Natural killer cell treated with Interleukin-12 subunit alpha and Interleukin-12 subunit beta and Interleukin-15 and Interleukin-18, amount 100 ng/mL, for 72 hours (primary cell): Measurements from ENCODE around the gene PRKCH. TPM values are rescaled to one million over a fixed set of nuclear protein-coding genes. Genes with fewer than 3 reads are reported as not detected.
A peak's percentile ranks its signal among the peaks of the same experiment; 100 is the strongest.

ENCODE experiments used
- ATAC-seq, 2 donors: fragments of 150-1000 bp; cut with Tn5 transposase in 1 of 2; sonication (Bioruptor Pico), chemical (Tn5 transposase) in 1 of 2; 2 replicates each; pipeline ENCODE4 v1.10.0; 2021
- DNase-seq: peaks from one replicate; pipeline ENCODE4 v3.0.0; 2022; ENCODE audit warnings: low spot score
- H3K27ac Mint-ChIP-seq, 2 donors: 1 replicate in 1 of 2; 2 replicates in 1 of 2; pipeline ENCODE4 v1.8.0; 2022; ENCODE audit warnings: mixed read lengths in 2 of 2, mild to moderate bottlenecking in 1 of 2, moderate library complexity in 1 of 2
- H3K27me3 Mint-ChIP-seq, 2 donors: 1 replicate in 1 of 2; 2 replicates in 1 of 2; pipeline ENCODE4 v1.8.0; 2022; ENCODE audit warnings: mixed read lengths in 2 of 2
- H3K36me3 Mint-ChIP-seq: one replicate; pipeline ENCODE4 v1.8.0; 2022; ENCODE audit warnings: mixed read lengths
- H3K4me1 Mint-ChIP-seq, 2 donors: 1 replicate in 1 of 2; 2 replicates in 1 of 2; pipeline ENCODE4 v1.8.0; 2022; ENCODE audit warnings: low read depth in 2 of 2, mixed read lengths in 2 of 2, mild to moderate bottlenecking in 1 of 2
- H3K4me3 Mint-ChIP-seq: one replicate; pipeline ENCODE4 v1.8.0; 2022; ENCODE audit warnings: mixed read lengths
- H3K9me3 Mint-ChIP-seq: 2 replicates; pipeline ENCODE4 v1.8.0; 2022; ENCODE audit warnings: mixed read lengths
- total RNA-seq, 2 donors: library from RNA; stranded (reverse); gene quantifications; one replicate each; pipeline ENCODE4 v1.2.3, GENCODE V29; 2022

Gene PRKCH
- total RNA-seq, 2 donors from 2014 or later = 182 to 216 TPM

DNA sequence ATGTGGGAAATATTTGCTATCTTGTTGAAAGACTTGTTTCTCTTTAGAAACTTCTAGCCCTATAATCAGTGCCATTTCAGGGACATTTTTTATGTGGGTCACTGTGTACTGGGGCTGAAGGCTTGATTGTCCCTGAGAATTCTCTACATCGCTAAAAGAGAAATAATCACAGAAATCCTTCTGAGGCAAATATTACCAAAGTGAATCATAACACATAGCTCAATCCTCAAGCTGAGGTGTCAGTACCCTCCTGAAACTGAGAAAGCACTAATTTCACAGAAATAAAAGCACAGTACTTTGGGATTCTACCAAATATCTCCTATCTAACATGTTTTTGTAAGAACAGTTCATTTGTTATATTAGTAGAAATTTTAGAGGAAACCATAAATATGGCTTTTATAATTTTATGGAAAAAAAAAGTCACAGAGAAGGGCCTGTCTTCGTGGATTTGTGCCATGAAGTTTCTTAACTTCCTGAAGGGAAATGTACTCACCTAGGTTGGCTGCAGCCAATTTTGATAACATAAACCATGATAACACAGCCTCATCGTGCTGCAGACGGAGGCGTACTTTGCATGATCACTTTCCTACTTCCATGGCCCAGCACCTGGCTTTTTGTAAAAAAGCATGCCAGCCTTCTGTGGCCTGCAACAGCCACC, 210.2 kb downstream of the PRKCH start:
- Mint-ChIP-seq H3K27ac (peak overlapping the region; percentile 99 to 100), H3K9me3 (peaks cover 6% of the 10 kb centered on the region), H3K4me3 (peak overlapping the region; percentile 72), H3K4me1 (peaks cover 85 to 95% of the 10 kb centered on the region in 2 donors), H3K36me3 (peaks cover 62% of the 10 kb centered on the region), H3K27me3 (no peaks in the 10 kb centered on the region)
- DNase-seq = no peak
- ATAC-seq = no peak

DNA sequence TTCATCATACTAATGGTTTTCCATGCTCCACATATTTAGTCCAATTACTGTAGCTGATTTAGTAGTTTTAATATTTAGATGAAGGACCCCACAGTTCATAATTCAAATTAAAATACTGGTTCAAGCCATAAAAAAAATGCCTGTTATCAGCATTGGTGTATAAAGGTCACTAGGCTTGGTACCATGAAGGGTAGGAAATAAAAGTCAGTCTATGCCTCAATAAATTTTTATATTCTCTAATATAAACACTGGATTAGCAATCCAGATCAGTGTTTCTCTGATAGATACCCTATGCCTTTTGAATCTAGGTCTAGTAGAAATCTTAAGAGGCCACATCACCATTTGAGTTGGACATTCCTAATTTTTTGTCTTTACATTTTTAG, 210.7 kb downstream of the PRKCH start:
- H3K4me1 Mint-ChIP-seq = peaks cover 85 to 95% of the 10 kb centered on the region in 2 donors
- peaks cover 6% of the 10 kb centered on the region for H3K9me3 Mint-ChIP-seq
- DNase-seq (no peak), ATAC-seq (no peak)
- H3K27me3 Mint-ChIP-seq = no peaks in the 10 kb centered on the region
- H3K27ac Mint-ChIP-seq = peak overlapping the region; percentile 99 to 100
- H3K4me3 Mint-ChIP-seq = peak overlapping the region; percentile 72
- peaks cover 66% of the 10 kb centered on the region for H3K36me3 Mint-ChIP-seq

GRCh38 chr14:61532763-61533162, 211.4 kb downstream of the PRKCH start:
- Mint-ChIP-seq H3K27ac (peak overlapping the region; percentile 99 to 100), H3K36me3 (peaks cover 63% of the 10 kb centered on the region), H3K9me3 (peaks cover 6% of the 10 kb centered on the region), H3K27me3 (no peaks in the 10 kb centered on the region), H3K4me3 (peak overlapping the region; percentile 72), H3K4me1 (peaks cover 85 to 95% of the 10 kb centered on the region in 2 donors)
- ATAC-seq (no peak), DNase-seq (peak; percentile 15)

- H3K9me3 Mint-ChIP-seq = peaks cover 2% of the 10 kb centered on the region
- DNase-seq = peak; percentile 60
- ATAC-seq = peak; percentile 72 to 78
- H3K27me3 Mint-ChIP-seq = no peaks in the 10 kb centered on the region
- H3K36me3 Mint-ChIP-seq = peaks cover 60% of the 10 kb centered on the region
- peak overlapping the region; percentile 99 to 100 for H3K27ac Mint-ChIP-seq
- peak overlapping the region; percentile 72 for H3K4me3 Mint-ChIP-seq
- H3K4me1 Mint-ChIP-seq = peaks cover 84 to 95% of the 10 kb centered on the region in 2 donors
These were observed 212.3 kb downstream of the PRKCH start for GRCh38 chr14:61533513-61534255.

GRCh38 chr14:61535032-61535431, 213.7 kb downstream of the PRKCH start:
- Mint-ChIP-seq H3K36me3 (peaks cover 58% of the 10 kb centered on the region), H3K27ac (peak overlapping the region; percentile 99 to 100), H3K4me3 (peak overlapping the region; percentile 72), H3K9me3 (no peaks in the 10 kb centered on the region), H3K27me3 (no peaks in the 10 kb centered on the region), H3K4me1 (peaks cover 86 to 94% of the 10 kb centered on the region in 2 donors)
- ATAC-seq = no peak
- DNase-seq = no peak

DNA sequence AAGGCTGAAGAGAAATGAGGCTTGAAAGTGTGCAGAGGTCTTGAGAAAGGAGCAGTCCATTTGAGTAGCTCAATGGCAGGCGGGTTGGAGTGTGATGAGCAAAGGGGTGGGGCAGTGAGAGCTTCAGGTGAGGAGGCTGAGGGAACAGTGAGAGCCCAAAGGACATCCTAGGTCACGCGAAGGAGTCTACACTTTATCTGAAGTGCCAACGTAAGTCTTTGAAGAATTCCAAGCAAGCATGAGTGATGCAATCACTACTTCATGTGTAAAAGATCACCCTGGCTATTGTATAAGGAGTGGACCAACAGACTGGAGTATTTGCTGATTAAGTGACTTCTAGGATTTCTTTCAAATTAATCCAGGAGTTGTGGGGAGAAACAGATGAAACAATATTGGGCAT, 214.1 kb downstream of the PRKCH start:
- no peak for ATAC-seq
- DNase-seq = no peak
- H3K27ac Mint-ChIP-seq = peak overlapping the region; percentile 99 to 100
- peaks cover 83 to 92% of the 10 kb centered on the region in 2 donors for H3K4me1 Mint-ChIP-seq
- H3K27me3 Mint-ChIP-seq = no peaks in the 10 kb centered on the region
- no peaks in the 10 kb centered on the region for H3K9me3 Mint-ChIP-seq
- H3K4me3 Mint-ChIP-seq = peak overlapping the region; percentile 72
- H3K36me3 Mint-ChIP-seq = peaks cover 56% of the 10 kb centered on the region

GRCh38 chr14:61536661-61537562, 215.5 kb downstream of the PRKCH start:
- no peaks in the 10 kb centered on the region for H3K9me3 Mint-ChIP-seq
- peaks cover 82 to 90% of the 10 kb centered on the region in 2 donors for H3K4me1 Mint-ChIP-seq
- H3K4me3 Mint-ChIP-seq = peak overlapping the region; percentile 72
- no peaks in the 10 kb centered on the region for H3K27me3 Mint-ChIP-seq
- peak overlapping the region; percentile 99 to 100 for H3K27ac Mint-ChIP-seq
- peak; percentile 40 for DNase-seq
- peaks cover 56% of the 10 kb centered on the region for H3K36me3 Mint-ChIP-seq
- no peak for ATAC-seq

DNA sequence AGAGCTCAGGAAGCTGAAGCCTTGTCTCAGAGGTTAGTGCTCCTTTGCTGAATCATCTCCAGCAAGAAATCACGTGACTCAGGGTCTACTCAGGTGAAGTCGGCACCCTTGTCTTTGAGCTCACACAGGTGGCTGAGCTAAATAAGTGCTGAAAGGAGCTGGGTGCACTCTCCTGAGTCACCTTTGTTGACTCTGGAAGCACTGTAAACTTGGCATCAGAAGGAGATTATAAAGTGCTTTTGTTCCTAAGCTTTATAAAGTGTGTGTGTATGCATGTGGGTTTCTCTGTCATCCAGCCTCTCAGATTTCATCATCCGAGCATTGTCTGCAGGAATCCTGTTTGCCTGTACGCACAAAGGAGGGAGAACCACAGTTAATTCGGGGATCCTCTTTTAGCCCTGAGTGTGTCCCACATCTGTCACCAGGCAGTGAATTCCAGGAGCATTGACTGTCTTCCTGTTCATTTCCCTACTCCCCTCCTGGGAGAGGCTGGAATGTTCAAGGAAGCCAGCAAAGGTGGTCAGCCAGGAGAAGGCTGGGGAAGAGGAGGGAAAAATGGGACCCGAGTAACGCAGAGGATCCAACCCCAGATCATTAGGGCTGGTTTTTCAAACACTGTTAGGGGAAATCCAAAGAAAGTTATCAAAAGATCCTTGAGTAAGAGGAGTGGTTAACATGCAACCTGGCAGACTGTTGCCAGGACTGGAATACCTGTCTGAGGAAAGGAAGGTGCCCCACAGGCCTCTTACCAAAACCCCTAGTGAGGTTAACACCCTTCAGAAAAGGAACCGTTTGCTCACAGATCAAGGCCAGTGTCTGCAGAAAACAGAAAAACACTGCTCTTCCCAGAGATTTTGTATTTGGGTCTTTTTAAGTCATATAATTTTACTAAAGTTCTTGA, 216.4 kb downstream of the PRKCH start:
- Mint-ChIP-seq H3K4me3 (peak overlapping the region; percentile 72), H3K27ac (peak overlapping the region; percentile 99 to 100), H3K36me3 (peaks cover 56% of the 10 kb centered on the region), H3K27me3 (no peaks in the 10 kb centered on the region), H3K9me3 (no peaks in the 10 kb centered on the region), H3K4me1 (peaks cover 82 to 85% of the 10 kb centered on the region in 2 donors)
- DNase-seq = peak; percentile 74
- ATAC-seq = peak; percentile 56 to 75

- DNase-seq (peak; percentile 13), ATAC-seq (no peak)
These were observed 217.2 kb downstream of the PRKCH start for GRCh38 chr14:61538464-61539022.

GRCh38 chr14:61539631-61540030, 218.3 kb downstream of the PRKCH start:
- peaks cover 69 to 83% of the 10 kb centered on the region in 2 donors for H3K4me1 Mint-ChIP-seq
- no peak for ATAC-seq
- H3K36me3 Mint-ChIP-seq = peaks cover 46% of the 10 kb centered on the region
- H3K27ac Mint-ChIP-seq = peak overlapping the region; percentile 99 to 100
- peak; percentile 15 for DNase-seq
- H3K4me3 Mint-ChIP-seq = no peak overlapping the region
- H3K9me3 Mint-ChIP-seq = no peaks in the 10 kb centered on the region
- no peaks in the 10 kb centered on the region for H3K27me3 Mint-ChIP-seq

More at GRCh38 chr14:61538464-61539022, 217.2 kb downstream of the PRKCH start:
- Mint-ChIP-seq H3K27me3 (no peaks in the 10 kb centered on the region), H3K36me3 (peaks cover 55% of the 10 kb centered on the region), H3K4me1 (peaks cover 75 to 85% of the 10 kb centered on the region in 2 donors), H3K27ac (peak overlapping the region; percentile 99 to 100), H3K4me3 (peak overlapping the region; percentile 72), H3K9me3 (no peaks in the 10 kb centered on the region)

DNA sequence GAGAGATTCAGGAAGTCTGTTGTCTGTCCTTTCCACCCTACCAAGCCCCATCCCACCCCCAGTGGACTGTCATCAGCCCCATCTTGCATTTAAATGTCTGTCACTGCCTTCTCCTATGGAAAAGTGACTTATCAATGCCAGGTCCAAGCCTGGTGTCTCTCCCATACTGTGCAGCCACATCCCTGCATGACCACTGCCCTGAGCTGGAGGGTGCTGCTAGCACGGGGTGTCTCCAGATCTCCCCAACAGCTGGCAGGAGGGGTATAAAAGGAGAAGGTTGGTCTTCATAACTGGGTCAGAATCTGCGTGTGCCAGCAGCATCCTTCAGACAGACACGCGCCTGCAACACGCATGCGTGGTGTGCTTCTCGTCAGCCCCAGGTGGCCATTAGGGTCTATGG, 219.6 kb downstream of the PRKCH start:
- Mint-ChIP-seq H3K27me3 (no peaks in the 10 kb centered on the region), H3K4me1 (peaks cover 69 to 82% of the 10 kb centered on the region in 2 donors), H3K27ac (peak overlapping the region; percentile 99 to 100), H3K36me3 (peaks cover 43% of the 10 kb centered on the region), H3K4me3 (no peak overlapping the region), H3K9me3 (no peaks in the 10 kb centered on the region)
- ATAC-seq (no peak), DNase-seq (peak; percentile 55)
